ENCODE data around the gene STAT5B. TPM values are rescaled to one million over a fixed set of nuclear protein-coding genes. Genes with fewer than 3 reads are reported as not detected.
"Not testable (repeated sequence)": the region's sequence is repeated elsewhere in the genome, so short reads cannot be mapped to it uniquely, and the experiment has no call there.

Gene STAT5B
- total RNA-seq, 1 donor from 2014 or later = 35.6 TPM

- no peak for DNase-seq
Observed at GRCh38 chr17:42305543-42306384, 29.6 kb upstream of the STAT5B start.

DNA sequence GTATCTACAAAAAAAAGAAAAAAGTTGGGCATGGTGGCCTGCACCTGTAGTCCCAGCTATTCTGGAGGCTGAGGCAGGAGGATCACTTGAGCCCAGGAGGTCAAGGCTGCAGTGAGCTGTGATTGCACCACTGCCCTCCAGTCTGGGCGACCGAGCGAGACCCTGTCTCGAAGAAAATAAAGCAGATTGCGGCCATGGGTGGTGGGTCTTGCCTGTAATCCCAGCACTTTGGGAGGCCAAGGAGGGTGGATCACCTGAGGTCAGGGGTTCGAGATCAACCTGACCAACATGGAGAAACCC lies 28.8 kb upstream of the STAT5B start:
- DNase-seq = not testable (repeated sequence)

GRCh38 chr17:42304187-42305030 lies 28.2 kb upstream of the STAT5B start:
- DNase-seq = no peak

GRCh38 chr17:42303694-42304093 lies 27.5 kb upstream of the STAT5B start:
- no peak for DNase-seq

- DNase-seq = no peak
Observed at GRCh38 chr17:42301022-42301421, 24.8 kb upstream of the STAT5B start.

DNA sequence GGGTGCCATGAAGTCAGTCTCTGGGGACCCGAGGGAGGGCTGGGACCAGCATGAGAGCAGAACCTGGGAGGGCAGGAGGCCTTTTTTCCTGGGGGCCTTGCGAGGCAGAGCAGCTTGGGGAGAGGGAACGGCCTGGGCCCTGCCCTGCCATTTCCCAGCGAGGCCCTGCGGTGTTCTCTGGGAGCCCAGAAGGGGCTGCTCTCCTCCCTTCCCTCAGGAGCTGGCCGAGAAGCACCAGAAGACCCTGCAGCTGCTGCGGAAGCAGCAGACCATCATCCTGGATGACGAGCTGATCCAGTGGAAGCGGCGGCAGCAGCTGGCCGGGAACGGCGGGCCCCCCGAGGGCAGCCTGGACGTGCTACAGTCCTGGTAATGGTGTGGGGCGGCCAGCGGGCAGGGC lies 23.7 kb upstream of the STAT5B start:
- not testable (repeated sequence) for DNase-seq

GRCh38 chr17:42299361-42299760 lies 23.2 kb upstream of the STAT5B start:
- DNase-seq = not testable (repeated sequence)

- not testable (repeated sequence) for DNase-seq
Observed at GRCh38 chr17:42297775-42298174, 21.6 kb upstream of the STAT5B start.

- no peak for DNase-seq
Observed at GRCh38 chr17:42296012-42296411, 19.8 kb upstream of the STAT5B start.

DNA sequence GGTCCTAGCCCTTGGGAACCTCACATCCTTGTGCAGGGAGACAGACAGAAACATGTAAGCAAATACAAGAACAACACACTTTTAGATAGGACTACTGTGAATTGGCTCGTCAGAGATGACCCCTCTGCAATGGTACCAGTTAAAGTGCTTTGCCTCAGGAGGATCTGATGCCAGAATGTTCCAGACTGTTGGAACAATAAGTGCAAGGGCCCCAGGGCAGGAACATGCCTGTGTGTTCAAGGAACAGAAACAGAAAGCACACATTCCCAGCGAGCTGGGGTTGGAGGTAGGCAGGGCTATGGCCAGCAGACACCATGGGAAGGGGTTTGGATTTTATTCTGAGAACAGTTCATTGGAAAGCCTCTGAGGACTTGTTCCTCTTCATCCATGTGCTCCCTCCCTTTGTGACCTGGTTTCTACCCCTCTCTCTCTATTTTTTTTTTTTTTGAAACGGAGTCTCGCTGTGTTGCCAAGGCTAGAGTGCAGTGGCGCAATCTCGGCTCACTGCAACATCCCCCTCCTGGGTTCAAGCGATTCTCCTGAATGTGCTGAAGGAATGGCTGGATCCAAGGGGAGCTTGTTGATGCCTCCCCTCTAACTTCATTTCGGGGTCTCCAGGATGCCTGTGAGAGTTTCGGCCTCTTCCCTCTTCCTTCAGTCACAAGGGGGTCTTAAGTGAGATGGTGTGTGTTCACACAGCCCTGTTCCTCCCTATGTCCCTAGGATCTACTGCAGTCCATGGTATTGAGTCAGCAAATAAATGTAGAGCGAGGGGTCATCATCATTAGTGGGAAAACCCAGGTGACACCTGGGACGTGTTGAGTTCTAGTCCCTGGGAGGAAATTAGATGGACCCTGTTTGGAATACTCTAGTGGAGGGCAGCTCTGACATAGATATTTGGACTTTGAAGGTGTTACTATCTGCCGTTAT lies 18.5 kb upstream of the STAT5B start:
- no peak for DNase-seq

DNA sequence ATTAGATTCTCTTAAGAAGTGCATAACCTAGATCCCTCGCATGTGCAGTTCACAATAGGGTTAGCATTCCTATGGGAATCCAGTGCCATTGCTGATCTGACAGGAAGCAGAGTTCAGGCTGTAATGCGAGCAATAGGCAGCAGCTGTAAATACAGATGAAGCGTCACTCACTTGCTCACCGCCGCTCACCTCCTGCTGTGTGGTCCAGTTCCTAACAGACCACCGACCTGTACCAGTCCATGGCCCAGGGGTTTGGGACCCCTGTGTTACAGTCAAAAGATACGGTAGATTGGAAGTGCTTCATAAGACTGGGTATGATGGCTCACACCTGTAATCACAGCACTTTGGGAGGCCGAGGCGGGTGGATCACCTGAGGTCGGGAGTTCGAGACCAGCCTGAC lies 14.9 kb upstream of the STAT5B start:
- DNase-seq = peak; percentile 28

DNA sequence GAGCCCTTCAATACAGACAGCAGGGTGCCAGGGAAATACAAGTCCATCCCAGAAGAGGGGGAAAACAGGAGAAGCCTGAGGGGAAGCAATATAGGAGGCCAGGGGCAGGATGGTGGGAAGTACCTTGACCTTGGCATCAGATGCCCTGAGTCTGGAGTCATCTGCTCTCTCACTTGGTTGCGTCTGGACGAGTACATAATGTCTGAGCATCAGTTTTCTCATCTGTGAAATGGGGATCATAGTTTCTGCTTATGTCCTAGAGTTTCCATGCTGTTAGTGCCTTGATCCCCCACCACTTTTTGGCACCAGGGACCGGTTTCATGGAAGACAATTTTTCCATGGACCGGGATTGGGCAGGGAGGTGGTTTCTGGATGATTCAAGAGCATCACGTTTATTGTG lies 14.4 kb upstream of the STAT5B start:
- no peak for DNase-seq

- DNase-seq = no peak
Observed at GRCh38 chr17:42289611-42290181, 13.5 kb upstream of the STAT5B start.

DNA sequence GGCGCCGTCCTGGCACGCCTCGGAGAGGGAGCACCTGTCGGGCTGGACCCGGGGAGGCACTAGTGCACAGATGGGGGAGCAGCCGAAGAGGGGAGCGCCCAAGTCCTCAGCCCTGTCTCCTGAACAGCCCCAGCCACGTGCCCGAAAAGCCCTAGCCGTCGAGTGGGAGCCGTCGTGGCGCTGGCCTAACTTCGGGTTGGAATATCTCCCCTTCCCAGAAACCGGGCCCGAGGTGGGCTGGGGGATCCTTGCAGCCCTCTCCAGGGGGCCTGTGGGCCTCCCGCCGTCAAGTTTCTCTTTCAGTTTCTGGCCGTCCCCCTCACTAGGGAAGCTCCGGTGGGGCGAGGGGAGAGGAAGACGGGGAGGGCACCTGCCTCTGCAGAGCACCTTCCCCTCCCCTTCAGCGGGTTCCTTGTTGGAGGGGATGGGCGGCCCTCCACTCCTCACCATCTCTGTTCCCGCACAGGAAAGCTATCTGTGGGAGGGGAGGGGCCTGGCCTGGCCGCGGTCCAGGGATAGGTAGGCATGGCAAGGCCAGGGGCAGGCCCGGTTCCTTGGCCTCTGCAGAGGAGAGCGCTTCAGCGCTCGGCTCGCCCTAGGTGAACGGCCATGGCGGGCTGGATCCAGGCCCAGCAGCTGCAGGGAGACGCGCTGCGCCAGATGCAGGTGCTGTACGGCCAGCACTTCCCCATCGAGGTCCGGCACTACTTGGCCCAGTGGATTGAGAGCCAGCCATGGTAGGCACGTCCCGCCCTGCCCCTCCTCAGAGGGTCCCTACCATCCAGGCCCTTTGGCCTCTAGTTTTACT lies 12.8 kb upstream of the STAT5B start:
- no peak for DNase-seq

- DNase-seq = peak; percentile 88
Observed at GRCh38 chr17:42287977-42288802, 12.0 kb upstream of the STAT5B start, which contains the start of gene STAT5A. Gene STAT5A (plus strand): TSS chr17:42288498. CDS start chr17:42289412, 914 bp downstream.

DNA sequence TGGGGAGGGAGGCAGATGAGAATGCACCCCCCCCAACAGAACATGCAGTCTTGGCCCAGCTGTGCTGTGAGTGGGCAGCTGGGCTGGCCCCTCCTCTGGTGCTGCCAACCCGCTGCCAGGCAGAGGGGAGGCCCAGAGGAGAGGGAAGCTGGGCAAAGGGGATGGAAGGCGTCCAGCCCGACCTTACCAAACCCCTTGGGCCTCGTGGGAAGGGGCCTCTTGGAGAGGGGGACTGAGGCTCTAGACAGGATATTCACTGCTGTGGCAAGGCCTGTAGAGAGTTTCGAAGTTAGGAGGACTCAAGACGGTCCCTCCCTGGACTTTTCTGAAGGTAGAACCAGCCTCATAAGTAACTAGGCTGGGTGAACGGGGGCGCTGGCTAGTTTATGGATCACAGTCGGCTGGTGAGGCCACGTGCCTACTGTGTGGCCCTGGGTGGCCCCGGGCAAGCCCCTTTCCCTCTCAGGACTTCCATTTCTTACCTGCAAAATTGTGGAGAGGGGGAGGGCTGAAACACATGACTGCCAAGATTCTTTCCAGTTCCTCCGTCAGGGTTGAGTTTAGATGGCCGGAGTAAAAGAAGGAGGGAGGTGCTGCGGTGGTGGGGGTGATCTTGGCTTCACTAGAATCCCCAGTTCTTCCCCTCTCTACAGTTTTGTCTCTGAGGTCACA lies 11.2 kb upstream of the STAT5B start:
- no peak for DNase-seq

DNA sequence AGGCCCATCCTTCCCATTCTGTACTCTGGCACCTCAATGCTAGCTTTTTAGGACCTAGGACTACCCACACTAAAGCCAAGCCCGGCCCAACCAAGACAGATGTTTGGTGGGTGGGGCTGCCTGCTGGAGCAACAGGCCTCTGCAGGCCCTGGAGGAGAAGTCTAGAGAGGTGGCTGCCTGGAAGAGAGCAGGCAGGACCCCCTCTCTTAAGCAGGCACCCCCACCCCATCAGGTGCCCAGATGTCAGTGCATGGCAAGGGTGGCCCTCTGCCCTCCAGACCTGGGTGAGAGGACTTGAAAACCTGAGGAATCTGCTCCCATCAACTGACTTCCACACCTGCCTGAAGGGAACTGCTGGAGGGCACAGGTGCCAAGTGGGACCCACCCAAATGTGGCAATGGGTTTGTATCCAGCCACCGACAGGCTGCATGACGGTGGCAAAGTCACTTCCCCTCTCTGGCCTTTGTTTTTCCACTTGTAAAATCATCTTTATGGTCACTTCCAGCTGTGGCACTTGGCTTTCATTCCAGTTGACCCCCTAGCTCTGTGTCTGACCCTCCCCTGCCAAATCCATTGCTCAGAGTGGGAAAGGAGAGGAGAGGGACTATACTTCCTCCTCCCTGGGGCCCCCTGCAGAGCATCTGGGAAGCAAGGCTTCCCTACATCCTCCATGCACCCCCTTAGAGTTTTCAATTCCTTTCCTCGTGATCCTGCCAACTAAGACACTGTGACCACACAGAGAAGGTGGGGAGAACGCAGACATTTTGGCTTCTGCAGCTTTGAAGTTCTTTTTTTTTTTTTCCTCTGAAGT lies 10.4 kb upstream of the STAT5B start:
- no peak for DNase-seq

GRCh38 chr17:42285346-42286050 lies 9.3 kb upstream of the STAT5B start:
- no peak for DNase-seq

Data from skin of body (tissue), 2 donors.